DND-41 (cell line): ENCODE measurements around the gene GEMIN7.

Experiments used
- CTCF ChIP-seq: IDR thresholded peaks from 2 replicates; pipeline ENCODE4 v1.5.1; 2012; ENCODE audit warnings: borderline replicate concordance, low read length, moderate library complexity, mild to moderate bottlenecking; ENCODE audit not compliant: poor library complexity, severe bottlenecking; ENCODE audit errors: extremely low read depth
- EZH2 ChIP-seq: IDR thresholded peaks from 3 replicates; pipeline ENCODE4 v1.6.1; 2012; ENCODE audit warnings: borderline replicate concordance, low read depth, mild to moderate bottlenecking, moderate library complexity, low read length, inconsistent platforms; ENCODE audit not compliant: severe bottlenecking

- TF ChIP-seq CTCF: no peak
- no peak for TF ChIP-seq EZH2
Observed at GRCh38 chr19:45136507-45137178, 57.6 kb downstream of the GEMIN7 start.
